Caco-2 (cell line): ENCODE measurements around the gene CACNA1D. TPM values are rescaled to one million over a fixed set of nuclear protein-coding genes. Genes with fewer than 3 reads are reported as not detected.

Experiments
- BruUV-seq: library from RNA; stranded (reverse); fragments of 400-500 nt; replicated peaks from 2 replicates; lab custom pipeline; 2021; lab: Mats Ljungman, UMichigan
- CTCF ChIA-PET: fragments of 300-600 bp; sonication (Branson Sonifier 250); formaldehyde crosslinking; loops from one replicate; lab custom pipeline; 2022; ENCODE audit warnings: antibody characterized with exemption; lab: Charles Lee
- POLR2A ChIA-PET: fragments of 300-600 bp; sonication (Branson Sonifier 250); formaldehyde crosslinking; loops from one replicate; lab custom pipeline; 2022; ENCODE audit warnings: antibody characterized with exemption; lab: Charles Lee
- DNase-seq, 2 experiments: peaks; one replicate each; pipeline versions ENCODE4 v3.0.0 to v3.0.0-alpha.2; 2020 to 2022
- H3K27me3 ChIP-seq: replicated peaks from 2 replicates; pipeline ENCODE4 v1.6.0; 2011; ENCODE audit warnings: low read length; ENCODE audit not compliant: control insufficient read depth, insufficient read depth
- H3K36me3 ChIP-seq: 2 replicates; pipeline ENCODE4 v1.5.1; 2011; ENCODE audit warnings: low read length; ENCODE audit not compliant: control insufficient read depth, insufficient read depth
- H3K4me1 ChIP-seq: fragments of 250-450 bp; sonication (Bioruptor Pico); 2 replicates; pipeline ENCODE4 v1.5.1; 2020; ENCODE audit warnings: mild to moderate bottlenecking
- H3K4me3 ChIP-seq: 2 replicates; pipeline ENCODE4 v1.5.1; 2011; ENCODE audit warnings: low read depth, mild to moderate bottlenecking, control low read depth, low read length
- H3K9me3 ChIP-seq: fragments of 250-450 bp; sonication (Bioruptor Pico); 2 replicates; pipeline ENCODE4 v1.5.1; 2020; ENCODE audit warnings: mild to moderate bottlenecking, moderate library complexity
- H3K27ac Mint-ChIP-seq: one replicate; pipeline ENCODE4 v1.8.0; 2022; ENCODE audit warnings: mixed read lengths; ENCODE audit not compliant: unreplicated experiment
- H3K27me3 Mint-ChIP-seq: one replicate; pipeline ENCODE4 v1.8.0; 2022; ENCODE audit warnings: mixed read lengths; ENCODE audit not compliant: insufficient read depth, unreplicated experiment
- H3K36me3 Mint-ChIP-seq: one replicate; pipeline ENCODE4 v1.8.0; 2022; ENCODE audit warnings: mild to moderate bottlenecking, mixed read lengths; ENCODE audit not compliant: insufficient read depth, unreplicated experiment
- H3K4me1 Mint-ChIP-seq: one replicate; pipeline ENCODE4 v1.8.0; 2022; ENCODE audit warnings: low read depth, mixed read lengths; ENCODE audit not compliant: unreplicated experiment
- H3K4me3 Mint-ChIP-seq: one replicate; pipeline ENCODE4 v1.8.0; 2022; ENCODE audit warnings: mild to moderate bottlenecking, moderate library complexity, mixed read lengths; ENCODE audit not compliant: unreplicated experiment
- H3K9me3 Mint-ChIP-seq: one replicate; pipeline ENCODE4 v1.8.0; 2022; ENCODE audit warnings: mixed read lengths; ENCODE audit not compliant: unreplicated experiment
- CTCF ChIP-seq, 2 experiments: fragments of 200-600 bp in 1 of 2; IDR thresholded peaks; 1 replicate in 1 of 2; 2 replicates in 1 of 2; pipeline versions ENCODE4 v1.5.1 to v1.8.0; 2011 to 2022; ENCODE audit warnings: antibody characterized with exemption in 1 of 2, control low read depth in 1 of 2, inconsistent platforms in 1 of 2, low read depth in 1 of 2, low read length in 1 of 2, mild to moderate bottlenecking in 1 of 2, moderate library complexity in 1 of 2; ENCODE audit not compliant: insufficient read depth in 1 of 2, severe bottlenecking in 1 of 2, unreplicated experiment in 1 of 2
- intact Hi-C: fragments of 100-400 bp; cut with micrococcal nuclease; formaldehyde crosslinking; loops from one replicate; pipeline ENCODE4 v1.10.0; 2022; ENCODE audit not compliant: unreplicated experiment
- total RNA-seq: library from RNA; stranded (reverse); gene quantifications from 2 replicates; pipeline ENCODE4 v1.2.3, GENCODE V29; 2022

Gene CACNA1D
- total RNA-seq, 1 experiment from 2014 or later = 13.3 TPM

GRCh38 chr3:53583161-53583690 is 88.8 kb downstream of the CACNA1D start:
- Histone ChIP-seq H3K4me1 (no peaks in the 10 kb centered on the region), H3K36me3 (no peaks in the 10 kb centered on the region), H3K9me3 (no peaks in the 10 kb centered on the region), H3K27me3 (no peaks in the 10 kb centered on the region), H3K4me3 (no peak overlapping the region)
- Mint-ChIP-seq H3K27ac (no peak overlapping the region), H3K27me3 (no peaks in the 10 kb centered on the region), H3K9me3 (no peaks in the 10 kb centered on the region), H3K4me1 (no peaks in the 10 kb centered on the region), H3K4me3 (no peak overlapping the region), H3K36me3 (no peaks in the 10 kb centered on the region)
- BruUV-seq = no TSS peak
- TF ChIP-seq CTCF (IDR thresholded peaks at IDR 0.05; ENCODE audit: insufficient read depth in 1 of 2, low read depth in 1 of 2, low read length in 1 of 2, severe bottlenecking in 1 of 2, unreplicated experiment in 1 of 2) = no peak
- intact Hi-C loops = no loop called here
- no peak for DNase-seq
- POLR2A ChIA-PET = no interaction called here
- CTCF ChIA-PET = no interaction called here

- no peak overlapping the region for H3K4me3 ChIP-seq
- ChIA-PET POLR2A (no interaction called here), CTCF (interaction anchor here (0.6 kb wide), 1 partner anchor 111 kb away, joined by 3 read pairs; no protein-coding TSS in a partner anchor)
- BruUV-seq = no TSS peak
- H3K4me3 Mint-ChIP-seq = no peak overlapping the region
- DNase-seq = no peak
- intact Hi-C loops = no loop called here
- no peaks in the 10 kb centered on the region for H3K27me3 ChIP-seq
- no peaks in the 10 kb centered on the region for H3K9me3 ChIP-seq
- H3K4me1 ChIP-seq = no peaks in the 10 kb centered on the region
- H3K27ac Mint-ChIP-seq = no peak overlapping the region
- no peaks in the 10 kb centered on the region for H3K9me3 Mint-ChIP-seq
- no peaks in the 10 kb centered on the region for H3K27me3 Mint-ChIP-seq
- TF ChIP-seq CTCF (IDR thresholded peaks at IDR 0.05; ENCODE audit: insufficient read depth in 1 of 2, low read depth in 1 of 2, low read length in 1 of 2, severe bottlenecking in 1 of 2, unreplicated experiment in 1 of 2) = no peak
- no peaks in the 10 kb centered on the region; the same call in 1 of the 2 replicates for H3K36me3 ChIP-seq
- H3K4me1 Mint-ChIP-seq = no peaks in the 10 kb centered on the region
- no peaks in the 10 kb centered on the region for H3K36me3 Mint-ChIP-seq
Measured at GRCh38 chr3:53585049-53585448, 90.6 kb downstream of the CACNA1D start.

GRCh38 chr3:53585627-53586026 is 91.2 kb downstream of the CACNA1D start:
- H3K4me1 ChIP-seq = no peaks in the 10 kb centered on the region
- Mint-ChIP-seq H3K27ac (no peak overlapping the region), H3K27me3 (no peaks in the 10 kb centered on the region), H3K4me3 (no peak overlapping the region), H3K9me3 (no peaks in the 10 kb centered on the region), H3K36me3 (no peaks in the 10 kb centered on the region), H3K4me1 (no peaks in the 10 kb centered on the region)
- H3K9me3 ChIP-seq = no peaks in the 10 kb centered on the region
- POLR2A ChIA-PET = no interaction called here
- intact Hi-C loops = no loop called here
- no peaks in the 10 kb centered on the region for H3K27me3 ChIP-seq
- DNase-seq = no peak
- no peak overlapping the region for H3K4me3 ChIP-seq
- no peaks in the 10 kb centered on the region; the same call in 1 of the 2 replicates for H3K36me3 ChIP-seq
- no peak for TF ChIP-seq CTCF (IDR thresholded peaks at IDR 0.05; ENCODE audit: insufficient read depth in 1 of 2, low read depth in 1 of 2, low read length in 1 of 2, severe bottlenecking in 1 of 2, unreplicated experiment in 1 of 2)
- CTCF ChIA-PET = no interaction called here
- no TSS peak for BruUV-seq
